Activated CD8-positive, alpha-beta memory T cell treated with anti-CD3 and anti-CD28 coated beads, Interleukin-2, amount 50 U/mL, for 1 hour (primary cell): ENCODE measurements around the gene C19orf67.

ENCODE experiments used
- DNase-seq: peaks from one replicate; pipeline ENCODE4 v3.0.0-alpha.2; 2020; ENCODE audit errors: extremely low read depth

Gene C19orf67

DNA sequence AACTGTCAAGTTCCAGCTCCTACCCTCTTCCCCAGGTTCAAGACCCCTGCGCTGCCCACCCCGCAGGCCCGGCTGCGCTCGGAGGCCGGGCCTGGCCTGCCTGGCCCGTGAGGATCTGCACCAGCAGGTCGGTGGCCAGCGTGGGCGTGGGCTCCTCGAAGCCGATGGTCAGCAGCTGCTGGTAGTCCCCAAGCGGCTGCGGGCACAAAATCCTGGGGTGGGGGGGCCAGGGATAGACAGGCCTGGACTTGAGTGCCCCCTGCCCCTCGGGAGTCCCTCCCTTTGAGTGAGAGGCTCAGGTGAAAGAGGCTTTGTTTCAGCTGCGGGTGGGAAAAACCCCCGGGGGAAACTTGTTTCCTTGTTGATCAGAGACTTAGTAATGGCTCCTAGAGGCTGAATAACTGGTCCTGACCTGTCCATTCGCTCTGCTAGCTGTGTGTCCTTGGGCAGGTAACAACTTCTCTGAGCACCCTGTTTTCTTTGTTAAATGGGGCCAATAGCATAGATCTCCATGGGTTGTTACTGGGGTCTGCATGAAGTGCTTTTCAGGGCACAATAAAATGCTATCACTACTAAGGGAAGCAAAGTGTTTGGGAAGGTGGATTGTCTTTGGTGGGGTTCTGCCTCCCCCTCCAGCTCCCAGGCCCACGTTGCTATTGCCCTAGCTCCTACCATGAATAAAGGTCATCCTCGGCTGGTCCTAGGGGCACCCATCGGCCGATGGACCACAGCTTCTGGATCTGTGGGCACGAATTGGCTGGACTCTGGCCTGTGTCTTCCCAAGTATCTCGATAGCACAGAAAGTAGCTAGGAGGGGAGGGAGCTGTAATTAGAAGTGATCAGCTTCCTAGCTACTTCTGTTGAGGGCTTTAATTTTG is 3.5 kb downstream of the C19orf67 start:
- no peak for DNase-seq

DNA sequence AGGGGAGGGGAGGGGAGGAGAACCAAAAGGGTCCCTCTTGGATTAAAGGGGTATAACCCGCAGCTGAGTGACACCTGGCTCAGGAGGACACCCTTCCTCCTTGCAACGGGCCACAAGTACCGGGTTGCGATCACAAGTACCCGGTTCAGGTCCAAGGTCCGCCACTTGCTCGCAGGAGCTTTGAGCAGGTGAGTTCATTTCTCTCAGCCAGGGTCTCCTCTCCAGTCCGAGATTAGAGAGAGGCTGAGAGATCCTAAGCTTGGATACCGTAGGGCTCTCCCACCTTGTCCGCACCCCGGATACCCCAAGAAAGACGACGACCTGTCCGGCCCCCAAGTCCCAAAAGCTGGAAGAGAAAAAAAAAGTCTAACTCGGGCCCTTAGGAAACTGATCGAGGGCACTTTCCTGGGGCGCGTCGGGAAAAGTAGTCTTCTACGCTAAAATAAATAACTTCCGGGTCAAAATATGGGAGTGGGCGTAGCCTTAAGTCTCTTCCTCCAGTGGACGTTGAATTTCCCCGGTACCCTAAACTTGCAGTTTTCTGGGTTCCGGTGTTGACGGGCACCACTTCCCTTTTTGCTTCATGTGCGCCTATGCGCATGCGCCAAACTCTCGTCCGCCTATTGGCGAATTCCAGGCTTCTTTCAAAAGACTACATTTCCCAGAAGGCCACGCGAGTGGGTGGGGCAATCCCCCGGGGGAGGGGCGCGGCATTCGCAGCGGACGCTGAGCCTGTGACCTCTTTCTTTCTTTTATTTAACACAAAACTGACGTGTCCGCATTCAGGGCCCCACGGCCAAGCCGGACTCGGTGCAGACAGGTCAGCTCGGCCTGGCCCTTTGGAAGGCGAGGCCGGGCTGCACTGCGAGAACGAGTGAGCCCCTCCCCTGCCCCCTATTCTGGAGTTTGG is 4.4 kb downstream of the C19orf67 start:
- peak; percentile 98 for DNase-seq

DNA sequence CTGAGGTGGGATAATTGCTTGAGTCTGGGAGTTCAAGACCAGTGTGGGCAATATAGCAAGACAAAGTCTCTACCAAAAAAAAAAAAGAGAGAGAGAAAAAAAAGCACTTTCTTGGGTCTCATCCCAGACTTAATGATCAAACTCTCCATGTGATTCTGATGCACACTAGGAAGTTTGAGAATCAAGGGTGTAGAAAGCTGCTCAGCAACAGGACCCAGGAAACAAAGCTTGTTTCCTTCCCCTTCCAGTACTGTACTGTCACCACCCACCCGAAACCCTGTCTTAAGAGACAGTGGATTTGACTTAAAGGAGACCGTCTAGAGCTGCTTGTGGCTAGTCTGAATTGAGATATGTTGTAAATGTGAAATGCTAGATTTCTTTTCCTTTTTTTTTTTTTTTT is 7.2 kb downstream of the C19orf67 start:
- no peak for DNase-seq

DNA sequence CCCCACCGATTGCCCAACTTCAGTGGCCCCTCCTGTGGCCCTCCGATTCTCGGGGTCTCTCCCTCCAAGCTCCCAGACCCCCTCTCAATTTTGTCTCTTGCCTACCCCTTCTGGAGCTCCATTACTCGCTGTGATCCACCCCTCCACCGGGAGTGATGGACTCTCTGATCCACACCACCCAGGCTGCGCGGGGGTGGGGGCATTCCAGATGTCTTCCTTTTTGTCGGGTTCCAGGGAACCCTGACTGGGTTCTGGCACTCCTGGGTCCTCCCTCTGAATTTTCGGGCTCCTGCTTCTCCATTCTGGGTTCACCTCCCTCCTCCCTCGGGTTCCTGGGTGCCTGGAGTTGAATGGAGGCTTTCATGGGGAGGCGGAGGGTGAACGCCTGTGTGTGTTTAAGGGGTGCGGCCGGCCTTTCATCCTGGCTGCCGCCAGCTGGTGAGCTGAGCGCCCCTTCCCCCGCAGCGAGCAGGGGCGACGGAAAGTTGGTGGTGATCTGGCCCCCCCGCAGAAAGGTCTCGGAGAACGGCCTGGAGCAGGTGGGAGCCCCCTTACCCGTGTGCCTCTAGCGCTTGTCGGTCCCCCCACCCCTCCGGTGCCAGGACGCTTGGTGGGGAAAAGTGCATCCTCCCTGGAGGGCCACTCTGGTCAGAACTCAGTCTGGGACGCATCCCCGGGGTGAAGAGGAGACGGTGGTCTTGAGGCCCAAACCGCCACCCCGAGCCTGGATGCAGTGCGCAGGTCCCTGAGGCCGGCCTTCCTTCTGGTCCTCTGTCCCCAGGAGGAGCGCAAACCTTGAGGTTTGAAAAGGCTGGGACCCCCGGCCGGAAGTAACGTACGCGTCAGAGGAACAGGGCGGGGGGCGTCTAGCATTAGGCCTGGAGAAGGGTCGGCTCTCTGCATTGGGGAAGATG is 11.4 kb downstream of the C19orf67 start:
- DNase-seq, result no peak

DNA sequence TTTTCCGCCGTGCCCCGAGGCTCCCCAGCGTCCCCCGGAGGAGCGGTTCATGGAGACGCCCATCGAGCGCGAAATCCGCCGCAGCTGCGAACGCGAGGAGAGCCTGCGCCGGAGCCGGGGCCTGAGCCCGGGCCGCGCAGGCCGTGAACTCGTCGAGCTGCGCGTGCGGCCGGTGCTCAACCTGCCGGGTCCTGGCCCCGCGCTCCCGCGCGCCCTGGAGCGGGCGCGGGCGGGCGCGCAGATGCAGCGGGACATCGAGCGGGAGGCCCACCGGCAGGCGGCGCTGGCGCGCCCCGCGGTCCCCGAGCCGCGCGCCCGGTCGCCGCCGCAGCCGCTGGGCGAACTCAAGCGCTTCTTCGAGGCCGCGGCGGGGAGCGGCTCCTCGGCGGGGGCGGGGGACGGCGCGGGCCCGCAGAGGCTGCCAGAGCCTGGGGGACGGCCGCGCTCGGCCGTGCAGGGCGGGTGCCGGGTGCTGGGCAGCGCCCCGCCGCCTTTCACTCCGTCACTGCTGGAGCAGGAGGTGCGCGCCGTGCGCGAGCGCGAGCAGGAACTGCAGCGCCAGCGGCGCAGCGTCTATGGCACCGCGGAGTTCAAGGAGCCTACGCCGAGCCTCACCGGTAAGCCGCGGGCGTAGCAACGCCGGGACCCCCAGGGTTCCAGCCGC is 12.2 kb downstream of the C19orf67 start:
- no peak for DNase-seq

DNA sequence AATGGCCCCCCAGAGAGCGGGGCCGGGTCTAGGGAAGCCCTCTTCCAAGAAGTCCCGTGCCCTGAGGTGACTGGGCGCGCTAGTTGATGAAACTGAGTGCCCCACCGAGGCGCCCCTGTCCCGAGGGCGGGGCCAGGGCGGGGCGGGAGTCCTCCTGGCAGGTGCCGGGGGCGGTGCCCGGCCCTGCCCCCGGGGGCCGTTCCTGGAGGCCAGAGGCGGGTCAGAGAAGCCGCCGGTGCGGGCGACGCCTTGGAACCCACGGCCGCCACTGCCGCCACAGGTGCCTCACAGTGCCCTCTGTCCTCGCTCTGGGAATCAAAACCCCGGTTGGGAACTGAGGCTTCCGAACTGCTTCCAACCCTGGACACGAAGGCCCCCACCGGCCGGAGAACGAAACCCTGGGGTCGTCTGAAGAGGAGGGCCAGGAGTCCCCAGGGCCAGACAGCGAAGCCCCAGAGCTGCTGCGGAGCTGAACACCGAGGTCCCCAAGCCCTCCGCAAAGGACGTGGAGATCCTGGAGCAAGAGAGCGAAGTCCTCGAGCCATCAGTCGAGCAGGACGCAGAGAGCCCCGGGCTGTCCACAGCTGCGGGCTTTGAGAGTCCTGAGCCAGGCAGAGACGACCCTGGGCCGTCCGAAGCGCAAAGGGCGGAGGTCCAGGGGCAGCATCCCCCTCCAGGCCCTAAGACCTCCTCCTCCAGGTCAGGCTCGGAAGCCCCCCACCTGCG is 12.9 kb downstream of the C19orf67 start, which contains the start of gene MISP3:
TSS of gene MISP3 (plus strand) at position 252 of the 726 bp plus-strand sequence. CDS start 524 bp downstream, outside the sequence.
- no peak for DNase-seq

DNA sequence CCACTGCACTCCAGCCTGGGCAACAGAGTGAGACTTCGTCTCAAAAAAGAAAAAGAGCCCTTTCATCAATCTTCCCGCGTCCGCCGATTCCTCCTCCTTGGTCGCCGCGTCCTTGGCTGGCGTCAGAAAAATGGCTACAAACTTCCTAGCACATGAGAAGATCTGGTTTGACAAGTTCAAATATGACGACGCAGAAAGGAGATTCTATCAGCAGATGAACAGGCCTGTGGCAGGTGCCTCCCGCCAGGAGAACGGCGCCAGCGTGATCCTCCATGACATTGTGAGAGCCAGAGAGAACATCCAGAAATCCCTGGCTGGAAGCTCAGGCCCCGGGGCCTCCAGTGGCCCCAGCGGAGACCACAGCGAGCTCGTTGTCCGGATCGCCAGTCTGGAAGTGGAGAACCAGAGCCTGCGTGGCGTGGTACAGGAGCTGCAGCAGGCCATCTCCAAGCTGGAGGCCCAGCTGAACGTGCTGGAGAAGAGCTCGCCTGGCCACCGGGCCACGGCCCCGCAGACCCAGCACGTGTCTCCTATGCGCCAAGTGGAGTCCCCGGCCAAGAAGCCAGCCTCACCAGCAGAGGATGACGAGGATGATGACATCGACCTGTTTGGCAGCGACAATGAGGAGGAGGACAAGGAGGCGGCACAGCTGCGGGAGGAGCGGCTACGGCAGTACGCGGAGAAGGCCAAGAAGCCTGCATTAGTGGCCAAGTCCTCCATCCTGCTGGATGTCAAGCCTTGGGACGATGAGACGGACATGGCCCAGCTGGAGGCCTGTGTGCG is 15.1 kb downstream of the C19orf67 start:
- DNase-seq, result no peak

DNA sequence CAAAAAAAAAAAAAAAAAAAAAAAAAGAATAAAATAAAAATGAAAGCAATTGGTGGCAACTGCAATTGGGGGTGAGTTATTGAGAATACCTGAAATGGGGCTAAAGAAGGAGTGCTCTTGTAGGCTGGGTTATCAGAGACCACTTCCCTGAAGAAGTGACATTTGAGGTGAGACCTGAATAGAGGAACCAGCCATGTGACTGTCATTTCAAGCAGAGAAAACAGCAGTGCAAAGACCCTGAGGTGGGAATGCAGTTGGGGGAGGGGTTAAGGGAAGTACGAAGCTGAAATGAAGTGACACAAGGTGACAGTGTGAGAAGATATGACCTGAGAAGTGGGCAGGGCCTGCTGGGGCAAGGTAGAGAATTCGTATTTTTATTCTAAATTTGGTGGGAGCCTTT is 19.4 kb downstream of the C19orf67 start:
- no peak for DNase-seq

DNA sequence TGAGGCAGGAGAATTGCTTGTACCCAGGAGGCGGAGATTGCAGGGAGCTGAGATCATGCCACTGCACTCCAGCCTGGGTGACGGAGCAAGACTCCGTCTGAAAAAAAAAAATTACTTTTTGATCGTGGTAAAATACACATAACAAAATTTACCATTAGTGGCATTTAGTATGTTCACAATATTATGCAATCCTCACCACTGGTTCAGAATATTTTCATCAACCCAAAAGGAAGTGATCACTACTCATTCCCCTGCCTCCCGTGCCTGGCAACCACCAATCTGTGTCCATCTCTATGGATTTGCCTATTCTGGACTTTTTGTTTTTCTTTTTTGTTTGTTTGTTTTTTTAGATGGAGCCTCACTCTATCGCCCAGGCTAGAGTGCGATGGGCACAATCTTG is 22.5 kb downstream of the C19orf67 start:
- no peak for DNase-seq

DNA sequence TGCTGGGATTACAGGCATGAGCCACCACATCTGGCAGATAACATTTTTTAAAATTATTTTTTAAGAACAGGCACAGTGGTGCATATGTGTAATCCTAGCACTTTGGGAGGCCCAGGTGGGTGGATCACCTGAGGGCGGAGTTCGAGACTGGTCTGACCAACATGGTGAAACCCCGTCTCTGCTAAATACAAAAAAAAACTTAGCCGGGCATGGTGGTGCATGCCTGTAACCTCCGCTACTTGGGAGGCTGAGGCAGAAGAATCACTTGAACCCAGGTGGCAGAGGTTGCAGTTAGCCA is 23.1 kb downstream of the C19orf67 start:
- no peak for DNase-seq

DNA sequence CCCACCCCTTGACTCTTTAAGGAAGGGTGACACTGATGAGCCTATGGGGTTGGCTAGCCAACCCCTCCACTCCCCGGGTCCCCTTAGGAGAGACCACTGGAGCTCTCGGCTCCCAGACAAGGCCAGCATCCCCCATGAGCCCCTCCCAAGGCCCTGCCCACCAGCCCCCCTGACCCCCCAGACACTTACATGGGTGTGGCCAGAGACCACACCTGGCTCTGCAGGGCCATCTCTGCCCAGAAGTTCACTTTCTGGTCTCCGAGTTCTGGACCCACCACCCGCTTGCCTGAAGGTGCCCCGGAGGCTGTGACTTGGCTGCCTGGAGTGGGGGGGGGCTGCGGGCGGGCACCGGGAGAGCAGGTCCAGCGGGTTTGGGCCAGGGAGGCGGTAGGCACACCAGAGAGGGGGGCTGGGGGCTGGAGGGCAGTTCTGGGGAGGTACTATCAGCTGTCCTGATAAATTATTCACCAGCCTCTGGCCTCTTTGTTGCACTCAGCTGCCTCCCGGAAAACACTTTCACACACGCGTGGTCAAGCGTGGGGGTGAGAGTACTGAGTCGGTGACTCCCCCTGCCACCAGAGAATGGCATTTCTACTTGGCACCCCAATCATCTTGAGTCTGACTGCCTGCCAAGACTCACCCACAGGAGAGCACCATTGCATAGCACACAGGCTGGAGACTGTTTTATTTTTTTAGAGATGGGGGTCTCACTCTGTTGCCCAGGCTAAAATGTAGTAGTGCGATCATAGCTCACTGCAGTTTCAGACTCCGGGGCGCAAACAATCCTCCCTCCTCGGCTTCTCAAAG is 23.6 kb downstream of the C19orf67 start, which contains the start of gene PALM3:
TSS of gene PALM3 (minus strand) at position 326 of the 807 bp plus-strand sequence. CDS start at position 230, 96 bp downstream.
- DNase-seq, result no peak

DNA sequence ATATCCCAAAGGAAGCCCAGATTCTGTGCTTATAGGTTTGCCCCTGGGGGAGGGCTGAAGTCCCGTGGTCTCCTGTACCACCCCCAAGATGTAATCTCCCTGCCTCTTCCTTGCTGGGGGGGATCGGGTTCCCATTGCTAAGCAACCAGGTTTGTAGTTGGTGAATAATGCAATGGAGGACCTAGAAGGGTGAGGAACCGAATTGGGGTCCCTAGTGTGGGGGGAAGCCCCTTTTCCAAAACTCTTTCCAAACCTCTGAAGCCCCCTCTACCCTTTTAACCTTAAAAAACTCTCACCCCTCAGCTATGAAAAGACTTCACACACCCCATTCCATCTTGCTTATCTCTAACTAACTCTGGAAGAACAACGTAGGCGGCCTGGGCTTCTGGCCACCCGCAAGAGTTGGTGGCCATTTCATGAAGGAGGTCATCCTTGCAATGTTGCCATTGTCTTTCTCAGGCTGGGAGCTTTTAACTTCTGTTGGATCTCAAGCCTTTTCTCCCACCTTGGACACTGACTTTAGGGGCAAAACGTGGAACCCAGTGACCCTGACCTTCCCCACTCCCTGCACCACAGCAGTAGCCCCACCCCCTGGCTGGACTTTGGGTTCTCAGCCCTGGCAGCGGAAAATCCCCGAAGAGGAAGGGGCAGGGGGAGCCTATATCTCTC is 24.4 kb downstream of the C19orf67 start:
- no peak for DNase-seq

DNA sequence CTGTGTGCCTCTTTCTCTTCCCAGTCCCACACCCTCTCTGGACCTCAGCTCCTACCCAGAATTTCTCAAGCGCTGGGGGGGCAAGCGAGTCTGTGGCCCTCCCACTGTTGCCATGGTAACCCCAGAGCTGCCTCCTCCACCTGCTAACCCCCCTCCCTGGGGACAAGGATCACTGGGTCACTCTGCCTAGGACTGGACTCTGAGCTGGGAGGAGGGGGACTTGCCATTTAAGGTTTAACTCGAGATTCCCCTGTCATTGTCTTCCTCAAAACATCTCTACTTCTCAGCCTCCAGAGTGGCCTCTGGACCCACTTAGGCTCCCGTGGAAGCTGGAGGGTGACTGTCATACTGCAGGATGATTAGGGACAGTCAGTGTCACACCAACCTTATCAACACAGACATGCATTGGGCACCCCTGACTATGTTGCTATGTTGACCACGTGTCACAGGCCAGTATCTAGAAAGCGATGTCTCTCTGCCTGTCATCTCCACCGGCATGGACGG is 25.9 kb downstream of the C19orf67 start:
- no peak for DNase-seq

DNA sequence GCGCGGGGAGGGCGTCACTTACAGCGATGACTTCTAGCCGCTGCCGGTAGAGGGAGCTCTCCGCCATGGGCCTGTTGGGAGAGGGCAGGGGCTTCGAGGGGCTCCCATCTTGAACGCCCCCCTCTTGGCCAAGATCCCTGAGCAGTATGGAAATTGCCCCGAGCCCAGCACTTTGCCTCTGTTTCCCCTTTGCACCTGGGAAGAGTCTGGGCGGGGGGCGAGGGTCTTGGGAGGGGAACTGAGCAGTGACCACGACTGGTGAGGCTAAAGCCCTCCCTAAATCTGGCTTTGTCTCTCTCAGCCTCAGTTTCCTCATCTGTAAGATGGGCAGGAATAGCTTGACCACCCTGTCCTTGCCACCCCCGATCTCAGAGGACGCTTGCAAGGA is 26.5 kb downstream of the C19orf67 start:
- DNase-seq, result no peak

DNA sequence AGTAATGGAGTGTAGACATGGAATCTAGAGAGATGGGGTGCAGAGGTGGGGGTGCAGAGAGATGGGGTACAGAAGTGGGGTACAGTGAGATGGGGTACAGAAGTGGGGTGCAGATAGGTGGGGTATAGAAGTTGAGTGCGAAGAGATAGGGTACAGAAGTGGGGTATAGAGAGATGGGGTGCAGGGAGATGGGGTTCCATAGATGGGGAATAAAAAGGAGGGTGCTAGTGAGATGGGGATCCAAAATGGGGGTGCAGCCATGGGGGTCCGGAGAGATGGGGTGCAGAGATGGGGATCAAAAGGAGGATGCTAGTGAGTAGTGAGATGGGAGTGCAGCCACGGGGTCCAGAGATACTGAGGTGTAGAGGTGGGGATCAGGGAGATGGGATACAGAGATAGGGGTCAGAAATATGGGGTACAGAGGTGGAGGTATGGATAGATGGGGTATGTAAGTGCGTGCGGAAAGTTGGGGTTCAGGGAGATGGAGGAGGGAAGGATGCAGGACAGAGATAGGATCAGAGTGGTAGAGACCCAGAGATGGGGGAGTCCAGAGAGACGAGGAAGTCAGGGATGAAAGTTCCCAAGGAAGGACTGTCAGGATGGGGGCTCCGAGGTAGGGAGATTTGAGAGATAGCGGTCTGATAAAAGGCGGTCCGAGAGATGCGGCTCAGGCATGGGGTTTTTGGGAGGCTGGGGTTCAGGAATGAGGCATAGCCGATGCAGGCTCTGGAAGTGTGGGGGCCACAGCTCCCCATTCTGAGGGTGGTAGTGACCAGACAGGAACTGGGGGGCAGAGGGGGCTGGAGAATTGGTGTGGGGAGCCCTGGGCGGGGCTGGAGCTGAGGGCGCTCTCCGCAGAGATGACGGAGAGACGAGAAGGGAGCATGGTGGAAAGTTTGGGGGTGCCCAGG is 27.1 kb downstream of the C19orf67 start:
- DNase-seq, result no peak

DNA sequence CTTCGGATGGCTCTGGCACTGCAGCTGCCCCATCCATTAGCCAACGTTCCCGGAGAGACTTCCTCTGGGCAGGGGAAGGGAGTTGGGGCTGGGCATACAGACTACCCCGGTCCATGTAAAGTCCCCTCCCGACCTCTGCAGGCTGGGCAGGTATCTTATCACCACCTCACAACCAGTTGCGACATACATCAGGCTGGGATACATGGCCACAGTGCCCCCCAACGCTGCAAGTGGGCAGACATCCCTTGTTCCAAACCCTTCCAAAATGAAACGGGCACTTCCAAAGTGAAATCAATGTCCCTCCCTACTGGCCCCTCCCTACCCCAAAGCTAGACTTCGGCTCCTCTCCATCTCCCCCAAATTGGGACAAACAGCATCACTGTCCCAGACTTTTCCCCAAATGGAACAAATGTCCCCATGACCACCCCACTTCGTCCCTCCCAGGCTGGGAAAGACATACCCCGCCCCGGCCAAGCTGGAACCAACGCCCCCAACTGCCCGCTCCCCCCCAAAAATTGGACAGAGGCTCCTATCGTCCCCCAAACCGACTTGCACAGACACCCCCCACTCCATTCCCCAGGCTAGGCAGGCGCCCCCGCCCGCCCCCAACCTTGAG is 28.7 kb downstream of the C19orf67 start:
- no peak for DNase-seq
